NCI-H2107 treated with DMSO at 0.1 percent for 48 hours (cell line): ENCODE results near the gene ABI2.
A peak's percentile ranks its signal among the peaks of the same experiment; 100 is the strongest.
"Not testable (repeated sequence)": the region's sequence is repeated elsewhere in the genome, so short reads cannot be mapped to it uniquely, and the experiment has no call there.

Experiments
- DNase-seq: peaks from one replicate; lab custom pipeline; 2025; ENCODE audit not compliant: unreplicated experiment; lab: John Stamatoyannopoulos, UW

The ABI2 gene

GRCh38 chr2:203427061-203427460 lies 98.9 kb downstream of the ABI2 start:
- no peak for DNase-seq

DNA sequence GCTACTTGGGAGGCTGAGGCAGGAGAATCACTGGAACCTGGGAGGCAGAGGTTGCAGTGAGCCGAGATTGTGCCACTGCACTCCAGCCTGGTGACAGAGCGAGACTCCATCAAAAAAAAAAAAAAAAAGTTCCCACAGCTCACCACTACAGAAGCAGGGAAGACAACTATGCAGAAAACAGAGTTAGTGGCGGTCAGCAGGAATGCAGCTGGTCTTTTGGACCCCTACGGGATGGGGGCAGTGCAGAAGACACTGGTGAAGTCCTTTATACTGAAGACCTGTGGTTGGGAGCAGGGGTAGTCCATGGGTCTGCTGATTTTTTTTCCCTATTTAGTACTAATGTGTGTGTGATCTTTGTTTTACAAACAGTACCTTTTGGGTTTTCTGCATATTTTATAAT lies 101.4 kb downstream of the ABI2 start:
- DNase-seq = not testable (repeated sequence)

DNA sequence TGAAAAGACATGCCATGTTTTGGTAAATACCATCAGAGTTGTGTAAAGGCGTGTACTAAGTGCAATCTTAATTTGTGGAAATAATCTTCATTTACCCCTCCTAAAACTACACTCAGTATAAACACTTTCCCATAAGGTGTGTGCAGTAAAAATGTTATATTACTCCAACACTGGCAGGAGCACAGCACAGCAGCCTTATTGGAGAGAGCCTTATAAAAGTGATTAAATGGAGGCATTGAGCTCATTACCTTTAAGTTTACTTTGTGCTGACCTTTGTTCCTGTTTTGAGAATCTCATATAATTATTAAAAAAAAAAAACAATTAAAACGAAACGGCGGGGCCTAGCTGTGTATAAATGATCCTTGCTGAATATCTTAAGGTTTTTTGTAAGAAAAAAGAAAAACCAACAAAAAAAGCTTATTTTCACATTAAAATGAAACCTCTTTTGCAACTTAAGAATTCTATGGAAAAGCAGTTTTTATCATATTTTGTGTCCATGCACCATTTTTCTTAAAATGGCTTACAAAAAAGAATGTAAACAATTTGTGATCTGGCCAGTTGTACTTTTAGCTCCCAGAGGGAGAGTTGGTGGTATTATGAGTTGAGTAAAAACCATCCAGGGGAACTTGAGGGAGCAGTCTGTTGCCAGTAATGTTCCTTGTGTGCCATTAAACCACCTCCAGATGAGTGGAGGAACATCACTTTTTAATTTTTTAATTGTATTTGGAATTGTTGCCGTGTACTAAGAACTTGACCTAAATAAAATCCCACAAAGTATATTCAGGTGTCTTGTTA lies 103.4 kb downstream of the ABI2 start:
- DNase-seq = no peak

DNA sequence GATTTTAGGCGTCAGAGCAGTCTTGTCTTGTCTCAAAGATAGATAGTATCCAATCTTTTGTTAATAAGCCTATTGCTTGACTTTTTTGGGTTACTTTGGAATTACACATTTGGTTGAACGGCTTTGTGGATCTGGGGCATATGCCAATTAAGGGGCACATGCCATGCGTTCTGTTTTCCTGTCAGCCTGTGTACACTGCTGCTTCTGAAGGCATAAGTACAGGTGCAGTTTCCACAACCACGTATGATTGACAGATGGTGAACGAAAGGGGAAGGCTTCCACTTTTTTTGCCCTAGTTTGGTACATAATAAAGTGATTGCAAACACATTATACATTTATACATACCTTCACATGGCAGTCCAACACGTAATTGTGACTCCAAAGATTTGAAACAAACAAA lies 104.6 kb downstream of the ABI2 start:
- DNase-seq = no peak

- no peak for DNase-seq
Measured at GRCh38 chr2:203436496-203436895, 108.3 kb downstream of the ABI2 start.

DNA sequence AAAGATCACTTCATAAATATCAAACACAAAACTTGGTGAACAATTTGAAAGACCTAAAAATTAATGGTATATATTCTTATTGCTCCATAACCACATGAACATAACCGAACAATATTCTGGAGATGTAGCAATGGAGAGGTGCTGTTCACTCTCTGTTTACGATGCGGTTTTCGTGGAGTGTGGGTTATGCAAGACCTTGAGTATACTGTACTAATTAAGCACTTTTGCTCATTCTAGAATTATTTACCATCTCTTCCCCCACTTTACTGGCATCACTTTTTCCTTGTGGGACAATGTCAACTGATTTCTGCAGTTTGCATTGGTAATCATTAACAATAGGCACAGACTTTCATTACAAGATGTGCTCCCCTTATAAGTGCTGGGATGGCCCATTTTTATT lies 109.3 kb downstream of the ABI2 start:
- no peak for DNase-seq

- DNase-seq = no peak
Measured at GRCh38 chr2:203438528-203438927, 110.3 kb downstream of the ABI2 start.

DNA sequence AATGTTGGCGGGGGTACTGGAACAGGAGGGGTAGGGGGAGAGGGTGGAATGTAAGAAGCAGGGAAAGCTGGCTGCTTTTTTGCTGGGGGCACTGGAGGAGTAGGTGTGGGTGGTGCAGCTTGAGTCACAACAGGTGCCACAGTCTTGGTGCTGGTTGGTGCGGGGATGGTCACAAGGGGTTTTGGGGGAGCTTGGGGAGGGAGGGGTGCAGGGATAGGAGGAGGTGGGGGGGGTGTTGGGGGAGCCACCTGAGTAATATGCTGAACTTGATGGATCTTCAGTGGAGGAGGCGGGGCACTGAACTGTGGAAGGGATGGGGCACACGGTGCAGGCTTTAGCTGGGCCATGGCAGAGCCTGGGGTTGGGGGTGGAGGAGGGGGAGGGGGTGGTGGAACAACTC lies 112.5 kb downstream of the ABI2 start:
- no peak for DNase-seq

GRCh38 chr2:203441463-203441862 lies 113.3 kb downstream of the ABI2 start:
- no peak for DNase-seq

- no peak for DNase-seq
Measured at GRCh38 chr2:203442463-203442862, 114.3 kb downstream of the ABI2 start.

DNA sequence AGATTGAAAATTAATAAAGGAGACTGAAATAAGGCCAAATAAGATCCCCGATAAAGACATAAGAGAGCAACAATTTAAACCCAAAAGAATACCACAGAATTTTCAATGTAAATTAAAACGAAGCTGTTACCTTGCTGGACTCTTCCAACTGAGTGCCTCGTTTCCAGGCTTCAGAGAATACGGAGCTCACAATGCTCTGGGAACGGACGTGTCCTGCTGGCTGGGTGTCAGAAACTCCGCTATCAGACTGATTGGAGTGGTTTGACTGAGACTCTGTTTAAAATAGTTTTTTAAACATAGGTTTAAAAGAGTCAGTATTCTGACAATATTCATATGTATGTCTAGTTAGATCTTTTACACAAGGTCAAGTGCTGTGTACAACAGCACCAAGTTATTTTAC lies 116.5 kb downstream of the ABI2 start:
- no peak for DNase-seq

- DNase-seq = no peak
Measured at GRCh38 chr2:203446071-203446481, 117.9 kb downstream of the ABI2 start.

DNA sequence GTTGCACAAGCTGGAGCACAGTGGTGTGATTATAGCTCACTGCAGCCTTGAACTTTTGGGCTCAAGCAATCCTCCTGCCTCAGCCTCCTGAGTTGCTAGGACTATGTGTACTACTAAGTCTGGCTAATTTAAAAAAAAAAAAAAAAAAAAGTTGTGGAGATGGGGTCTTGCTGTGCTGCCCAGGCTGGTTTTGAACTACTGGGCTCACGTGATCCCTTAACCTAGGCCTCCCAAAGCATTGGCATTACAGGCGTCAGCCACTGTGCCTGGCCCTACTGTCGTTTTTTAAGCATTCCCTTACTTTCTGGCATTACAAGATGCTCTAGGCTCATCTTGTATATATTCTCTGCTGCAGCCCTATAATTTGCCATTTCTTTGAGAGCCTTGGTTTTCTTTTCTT lies 118.6 kb downstream of the ABI2 start:
- DNase-seq = no peak

DNA sequence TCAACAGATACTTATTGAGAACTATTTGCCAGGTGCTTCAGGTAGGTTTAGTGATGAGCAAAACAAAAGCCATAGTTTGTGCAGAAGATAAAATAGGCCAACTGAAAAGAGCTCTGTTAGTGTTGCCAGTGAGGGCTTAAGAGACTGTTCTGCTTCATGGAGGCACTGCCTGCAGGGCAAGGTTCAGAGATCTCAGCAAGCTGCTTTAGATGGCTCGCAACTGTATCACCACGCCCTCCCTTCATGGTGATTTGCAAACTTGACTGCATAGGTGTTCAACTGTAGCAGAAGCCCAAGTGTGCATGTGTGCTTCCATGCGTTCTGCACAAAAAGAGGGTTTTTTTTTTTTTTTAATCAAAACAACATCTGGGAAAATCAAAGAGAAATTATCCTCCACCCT lies 122.4 kb downstream of the ABI2 start:
- no peak for DNase-seq

DNA sequence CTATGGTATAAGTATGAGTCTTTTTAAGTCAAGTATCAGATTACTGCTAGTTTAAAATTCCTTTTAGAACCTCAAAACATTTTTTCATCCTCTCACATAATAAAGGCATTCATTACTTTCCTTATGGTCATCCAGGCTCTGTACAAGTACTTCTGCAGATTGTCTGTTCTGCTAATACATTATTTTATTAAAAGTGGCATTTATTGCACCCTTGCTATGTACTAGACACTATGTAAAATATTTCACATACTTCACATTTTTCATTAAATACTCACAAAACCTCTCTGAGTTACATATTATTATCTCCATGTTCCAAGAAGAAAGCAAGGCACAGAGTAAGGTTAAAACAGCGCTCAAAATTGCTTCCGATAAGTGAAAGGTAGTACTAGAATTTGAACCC lies 122.8 kb downstream of the ABI2 start:
- DNase-seq = no peak

- DNase-seq = no peak
Measured at GRCh38 chr2:203451689-203452088, 123.5 kb downstream of the ABI2 start.

- peak; percentile 51 for DNase-seq
Measured at GRCh38 chr2:203453858-203454451, 125.8 kb downstream of the ABI2 start.

- DNase-seq = no peak
Measured at GRCh38 chr2:203455209-203455608, 127.0 kb downstream of the ABI2 start.

DNA sequence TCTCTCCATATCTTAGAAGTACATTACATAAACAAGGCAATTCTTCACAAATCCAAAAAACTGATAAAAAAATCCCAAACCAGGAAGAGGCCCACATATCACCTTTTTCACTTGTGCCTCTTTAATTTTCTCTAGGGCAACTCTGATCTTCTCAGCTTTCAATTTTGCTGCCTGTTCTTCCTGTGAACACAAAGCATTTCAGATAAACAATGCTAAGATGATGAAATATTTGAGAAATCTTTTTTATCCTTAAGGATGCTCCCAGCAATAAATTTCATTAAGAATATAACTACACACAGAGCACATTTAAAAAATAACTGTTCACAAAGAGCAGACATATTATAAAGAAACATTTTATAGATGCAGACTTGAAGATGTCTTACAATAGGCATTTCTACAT lies 133.6 kb downstream of the ABI2 start:
- DNase-seq = peak; percentile 7

- no peak for DNase-seq
Measured at GRCh38 chr2:203462308-203462707, 134.1 kb downstream of the ABI2 start.

DNA sequence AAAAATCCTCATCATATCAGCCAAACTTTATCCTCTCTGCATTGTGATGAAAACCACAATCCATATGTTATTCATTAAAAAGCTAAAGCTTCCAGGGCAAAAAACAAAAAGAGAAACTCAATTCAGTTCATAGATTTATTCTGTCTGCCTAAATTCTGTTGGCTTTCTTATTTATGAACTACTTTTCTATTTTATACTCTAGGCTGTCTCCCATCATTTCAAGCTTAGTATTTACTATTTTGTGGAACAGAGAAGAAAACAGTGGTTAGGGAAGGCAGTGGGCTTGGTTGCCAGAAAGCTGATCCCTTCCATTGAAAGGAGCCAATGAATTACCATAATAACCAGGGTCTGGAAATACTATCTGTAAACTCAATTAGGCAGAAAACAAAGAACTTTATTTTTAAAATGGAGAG lies 135.1 kb downstream of the ABI2 start:
- peak; percentile 18 for DNase-seq

DNA sequence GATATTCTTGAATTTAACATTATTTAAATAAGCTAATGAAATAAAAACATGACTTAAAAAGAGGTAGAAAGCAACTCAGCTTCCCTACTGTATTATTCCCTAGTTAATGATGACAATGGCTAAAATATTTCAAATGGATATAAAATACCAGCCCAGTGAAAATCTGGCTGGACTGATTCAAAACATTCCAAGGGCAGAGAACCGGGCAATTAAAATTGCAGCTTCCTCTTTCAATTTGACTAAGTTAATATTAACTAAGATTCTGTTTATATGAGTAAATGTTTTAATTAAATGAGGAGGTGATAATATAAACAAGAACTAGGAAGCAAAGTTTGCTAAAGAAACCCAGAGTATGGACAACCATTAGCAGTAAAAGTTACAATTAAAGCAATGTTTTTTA lies 141.4 kb downstream of the ABI2 start:
- DNase-seq = no peak

DNA sequence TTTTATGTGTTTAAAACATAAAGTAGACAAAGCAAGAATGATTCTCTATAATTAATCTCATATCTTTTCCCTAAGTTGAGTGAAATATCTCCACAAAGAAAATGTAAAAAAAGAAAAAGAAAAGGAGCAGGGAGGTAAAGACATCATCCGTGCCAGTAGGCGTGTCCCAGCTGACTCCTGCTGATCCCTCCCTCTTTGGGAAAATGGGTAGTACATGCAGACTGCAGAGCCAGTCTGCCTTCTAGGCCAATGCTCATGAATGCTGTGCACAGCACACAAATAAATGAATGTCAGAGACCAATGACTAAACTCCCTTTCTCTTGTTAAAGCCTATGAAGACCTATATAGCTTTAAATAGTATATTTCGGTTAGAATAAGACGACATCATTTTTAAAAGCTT lies 142.2 kb downstream of the ABI2 start:
- DNase-seq = no peak
